SK-N-SH treated with all-trans-retinoic acid at 6 μM for 48 hours (cell line): ENCODE measurements around the gene SPN.
"Not testable (repeated sequence)": the region's sequence is repeated elsewhere in the genome, so short reads cannot be mapped to it uniquely, and the experiment has no call there.

Experiments
- ATAC-seq: fragments of 200-7000 bp; cut with Tn5 transposase; 3 replicates; pipeline ENCODE4 v1.9.1; 2020; ENCODE audit warnings: mild to moderate bottlenecking, moderate library complexity
- ARNTL ChIP-seq: fragments of 450-650 bp; formaldehyde crosslinking; IDR thresholded peaks from 2 replicates; pipeline ENCODE4 v1.5.0; 2020; ENCODE audit warnings: low read depth, mild to moderate bottlenecking, moderate library complexity, borderline replicate concordance
- BACH2 ChIP-seq: fragments of 250-450 bp; sonication (Bioruptor Pico); IDR thresholded peaks from 2 replicates; pipeline ENCODE4 v1.9.0; 2021; ENCODE audit warnings: mild to moderate bottlenecking, borderline replicate concordance
- CREB5 ChIP-seq: fragments of 250-450 bp; sonication (Bioruptor Pico); IDR thresholded peaks from 2 replicates; pipeline ENCODE4 v1.5.1; 2020; ENCODE audit warnings: low read depth, mild to moderate bottlenecking, moderate library complexity
- CSDC2 ChIP-seq: fragments of 250-450 bp; sonication (Bioruptor Pico); IDR thresholded peaks from 2 replicates; pipeline ENCODE4 v1.5.0; 2020; ENCODE audit warnings: mild to moderate bottlenecking, moderate library complexity
- CSRNP3 ChIP-seq: fragments of 250-450 bp; sonication (Bioruptor Pico); IDR thresholded peaks from 2 replicates; pipeline ENCODE4 v1.5.1; 2021; ENCODE audit warnings: mild to moderate bottlenecking, moderate library complexity
- GLIS3 ChIP-seq: fragments of 250-450 bp; sonication (Bioruptor Pico); IDR thresholded peaks from 2 replicates; pipeline ENCODE4 v1.5.0; 2020; ENCODE audit warnings: mild to moderate bottlenecking, moderate library complexity
- ISL1 ChIP-seq: fragments of 250-450 bp; sonication (Bioruptor Pico); IDR thresholded peaks from 2 replicates; pipeline ENCODE4 v2.1.2; 2022; ENCODE audit warnings: mild to moderate bottlenecking, moderate library complexity
- OSR1 ChIP-seq: fragments of 250-450 bp; sonication (Bioruptor Pico); IDR thresholded peaks from 2 replicates; pipeline ENCODE4 v1.8.0; 2022; ENCODE audit warnings: moderate library complexity, mild to moderate bottlenecking, inconsistent platforms
- PATZ1 ChIP-seq: fragments of 250-450 bp; sonication (Bioruptor Pico); IDR thresholded peaks from 2 replicates; pipeline ENCODE4 v1.8.0; 2020; ENCODE audit warnings: mild to moderate bottlenecking, moderate library complexity, borderline replicate concordance
- RARB ChIP-seq: fragments of 250-450 bp; sonication (Bioruptor Pico); IDR thresholded peaks from 2 replicates; pipeline ENCODE4 v1.8.0; 2021; ENCODE audit warnings: mild to moderate bottlenecking, moderate library complexity
- TCF4 ChIP-seq: fragments of 250-450 bp; sonication (Bioruptor Pico); IDR thresholded peaks from 2 replicates; pipeline ENCODE4 v1.8.0; 2021; ENCODE audit warnings: mild to moderate bottlenecking, moderate library complexity, borderline replicate concordance
- TOX ChIP-seq: fragments of 250-450 bp; sonication (Bioruptor Pico); IDR thresholded peaks from 2 replicates; pipeline ENCODE4 v1.8.0; 2021; ENCODE audit warnings: mild to moderate bottlenecking, moderate library complexity, borderline replicate concordance
- ZC3H10 ChIP-seq: fragments of 250-450 bp; sonication (Bioruptor Pico); IDR thresholded peaks from 2 replicates; pipeline ENCODE4 v1.5.1; 2021; ENCODE audit warnings: mild to moderate bottlenecking, moderate library complexity
- ZFP3 ChIP-seq: fragments of 250-450 bp; sonication (Bioruptor Pico); IDR thresholded peaks from 2 replicates; pipeline ENCODE4 v1.5.0; 2020; ENCODE audit warnings: mild to moderate bottlenecking, moderate library complexity
- ZFP30 ChIP-seq: fragments of 450-650 bp; formaldehyde crosslinking; IDR thresholded peaks from 2 replicates; pipeline ENCODE4 v1.5.0; 2022; ENCODE audit warnings: mild to moderate bottlenecking, moderate library complexity
- ZNF565 ChIP-seq: fragments of 450-650 bp; formaldehyde crosslinking; conservative IDR thresholded peaks from 2 replicates; pipeline ENCODE4 v1.5.0; 2020; ENCODE audit warnings: low read depth, mild to moderate bottlenecking, moderate library complexity
- ZNF70 ChIP-seq: fragments of 450-650 bp; formaldehyde crosslinking; IDR thresholded peaks from 2 replicates; pipeline ENCODE4 v1.5.0; 2020; ENCODE audit warnings: mild to moderate bottlenecking, moderate library complexity
- ZNF8 ChIP-seq: fragments of 450-650 bp; formaldehyde crosslinking; IDR thresholded peaks from 2 replicates; pipeline ENCODE4 v1.5.0; 2020; ENCODE audit warnings: mild to moderate bottlenecking, moderate library complexity
- TF ChIP-seq, protein P1 (sequence below): fragments of 250-450 bp; sonication (Bioruptor Pico); IDR thresholded peaks from 2 replicates; pipeline ENCODE4 v1.5.0; 2020; ENCODE audit warnings: mild to moderate bottlenecking, moderate library complexity

The SPN gene

GRCh38 chr16:29687755-29688154 lies 24.7 kb downstream of the SPN start:
- no peak for ATAC-seq
- TF ChIP-seq PATZ1 (CRISPR knock-in tag) (no peak), ZNF8 (CRISPR knock-in tag) (no peak), ZFP3 (no peak), ZC3H10 (CRISPR knock-in tag) (no peak), CREB5 (CRISPR knock-in tag) (no peak), OSR1 (CRISPR knock-in tag) (no peak), RARB (no peak), TCF4 (CRISPR knock-in tag) (no peak), ARNTL (CRISPR knock-in tag) (no peak), ISL1 (CRISPR knock-in tag) (no peak), CSRNP3 (CRISPR knock-in tag) (no peak), GLIS3 (no peak), ZNF565 (CRISPR knock-in tag) (no peak), TOX (no peak)
- TF ChIP-seq, protein P1, sequence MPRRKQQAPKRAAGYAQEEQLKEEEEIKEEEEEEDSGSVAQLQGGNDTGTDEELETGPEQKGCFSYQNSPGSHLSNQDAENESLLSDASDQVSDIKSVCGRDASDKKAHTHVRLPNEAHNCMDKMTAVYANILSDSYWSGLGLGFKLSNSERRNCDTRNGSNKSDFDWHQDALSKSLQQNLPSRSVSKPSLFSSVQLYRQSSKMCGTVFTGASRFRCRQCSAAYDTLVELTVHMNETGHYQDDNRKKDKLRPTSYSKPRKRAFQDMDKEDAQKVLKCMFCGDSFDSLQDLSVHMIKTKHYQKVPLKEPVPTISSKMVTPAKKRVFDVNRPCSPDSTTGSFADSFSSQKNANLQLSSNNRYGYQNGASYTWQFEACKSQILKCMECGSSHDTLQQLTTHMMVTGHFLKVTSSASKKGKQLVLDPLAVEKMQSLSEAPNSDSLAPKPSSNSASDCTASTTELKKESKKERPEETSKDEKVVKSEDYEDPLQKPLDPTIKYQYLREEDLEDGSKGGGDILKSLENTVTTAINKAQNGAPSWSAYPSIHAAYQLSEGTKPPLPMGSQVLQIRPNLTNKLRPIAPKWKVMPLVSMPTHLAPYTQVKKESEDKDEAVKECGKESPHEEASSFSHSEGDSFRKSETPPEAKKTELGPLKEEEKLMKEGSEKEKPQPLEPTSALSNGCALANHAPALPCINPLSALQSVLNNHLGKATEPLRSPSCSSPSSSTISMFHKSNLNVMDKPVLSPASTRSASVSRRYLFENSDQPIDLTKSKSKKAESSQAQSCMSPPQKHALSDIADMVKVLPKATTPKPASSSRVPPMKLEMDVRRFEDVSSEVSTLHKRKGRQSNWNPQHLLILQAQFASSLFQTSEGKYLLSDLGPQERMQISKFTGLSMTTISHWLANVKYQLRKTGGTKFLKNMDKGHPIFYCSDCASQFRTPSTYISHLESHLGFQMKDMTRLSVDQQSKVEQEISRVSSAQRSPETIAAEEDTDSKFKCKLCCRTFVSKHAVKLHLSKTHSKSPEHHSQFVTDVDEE: no peak

DNA sequence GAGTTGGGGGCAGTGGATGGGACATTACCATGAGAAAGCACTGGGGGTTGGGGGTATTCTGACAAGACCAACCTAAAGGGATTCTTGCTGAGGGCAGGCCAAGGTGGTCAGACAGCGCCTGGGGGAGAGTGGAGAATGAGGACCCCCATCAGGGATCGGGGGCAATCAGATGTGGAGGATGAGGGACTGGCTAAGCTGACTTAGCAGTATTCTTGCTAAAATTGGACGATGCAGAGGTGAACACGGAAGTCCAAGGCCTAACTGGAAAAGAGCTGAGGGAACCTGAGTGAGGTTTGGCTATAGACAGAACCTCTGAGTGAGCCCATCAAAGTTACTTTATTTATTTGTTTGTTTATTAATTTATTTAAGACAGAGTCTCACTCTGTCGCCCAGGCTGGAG lies 25.1 kb downstream of the SPN start:
- no peak for ATAC-seq
- TF ChIP-seq ISL1 (CRISPR knock-in tag): no peak
- no peak for TF ChIP-seq BACH2 (CRISPR knock-in tag)
- no peak for TF ChIP-seq ZNF8 (CRISPR knock-in tag)
- no peak for TF ChIP-seq ZFP30 (CRISPR knock-in tag)
- TF ChIP-seq CSDC2 (CRISPR knock-in tag): no peak
- no peak for TF ChIP-seq ZNF70

- not testable (repeated sequence) for ATAC-seq
- TF ChIP-seq ZNF8 (CRISPR knock-in tag): 0 out of 2 replicates have a peak, but pooled peaks have one; percentile 51
Measured at GRCh38 chr16:29689490-29690351, 26.7 kb downstream of the SPN start.

DNA sequence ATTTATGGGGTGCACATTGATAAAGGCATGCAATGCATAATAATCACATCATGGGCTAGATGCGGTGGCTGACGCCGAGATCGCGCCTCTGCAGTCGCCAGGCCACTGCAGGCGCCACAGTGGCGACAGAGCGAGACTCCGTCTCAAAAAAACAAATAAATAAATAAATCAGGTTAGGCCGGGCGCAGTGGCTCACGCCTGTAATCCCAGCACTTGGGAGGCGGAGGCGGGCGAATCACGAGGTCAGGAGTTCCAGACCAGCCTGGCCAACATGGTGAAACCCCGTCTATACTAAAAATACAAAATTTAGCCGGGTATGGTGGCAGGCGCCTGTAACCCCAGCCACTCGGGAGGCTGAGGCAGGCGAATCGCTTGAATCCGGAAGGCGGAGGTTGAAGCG lies 29.6 kb downstream of the SPN start:
- ATAC-seq: not testable (repeated sequence)
